OCI-LY7 (cell line): ENCODE measurements around the gene QRFP.

ENCODE experiments used
- CTCF ChIP-seq: fragments of 200-600 bp; sonication (generic); conservative IDR thresholded peaks from 2 replicates; pipeline ENCODE4 v1.5.1; 2014; ENCODE audit warnings: mild to moderate bottlenecking, antibody characterized with exemption, low read length, moderate library complexity, mixed read lengths
- EZH2phosphoT487 ChIP-seq: fragments of 200-600 bp; sonication (generic); IDR thresholded peaks from 2 replicates; pipeline ENCODE4 v1.6.1; 2018; ENCODE audit warnings: low read depth, borderline replicate concordance, mild to moderate bottlenecking, mixed run types, antibody characterized with exemption, low read length, moderate library complexity, mixed read lengths

GRCh38 chr9:130905125-130905901 lies 8.7 kb upstream of the QRFP start:
- TF ChIP-seq CTCF (no peak), EZH2phosphoT487 (no peak)
